GM18519 (cell line): Measurements from ENCODE around the gene CEP112.
"Not testable (repeated sequence)": the region's sequence is repeated elsewhere in the genome, so short reads cannot be mapped to it uniquely, and the experiment has no call there.

Experiments used
- ATAC-seq: cut with Tn5 transposase; IDR thresholded peaks from one replicate; pipeline ENCODE4 v1.9.1; 2021; ENCODE audit warnings: mild to moderate bottlenecking, moderate library complexity; ENCODE audit not compliant: unreplicated experiment, low FRiP score

CEP112 gene

GRCh38 chr17:66165537-66166123 lies 26.3 kb downstream of the CEP112 start:
- no peak for ATAC-seq

GRCh38 chr17:66155055-66155454 lies 36.9 kb downstream of the CEP112 start:
- ATAC-seq, result not testable (repeated sequence)

- ATAC-seq, result no peak
Observed at GRCh38 chr17:66152756-66153155, 39.2 kb downstream of the CEP112 start.

GRCh38 chr17:66150708-66151107 lies 41.2 kb downstream of the CEP112 start:
- no peak for ATAC-seq

- no peak for ATAC-seq
Observed at GRCh38 chr17:66149562-66149961, 42.4 kb downstream of the CEP112 start.

- no peak for ATAC-seq
Observed at GRCh38 chr17:66146394-66146793, 45.5 kb downstream of the CEP112 start.

- no peak for ATAC-seq
Observed at GRCh38 chr17:66143657-66144282, 48.2 kb downstream of the CEP112 start.

GRCh38 chr17:66142428-66142827 lies 49.5 kb downstream of the CEP112 start:
- no peak for ATAC-seq

GRCh38 chr17:66138120-66138519 lies 53.8 kb downstream of the CEP112 start:
- no peak for ATAC-seq

GRCh38 chr17:66135896-66136295 lies 56.0 kb downstream of the CEP112 start:
- no peak for ATAC-seq

GRCh38 chr17:66135219-66135618 lies 56.7 kb downstream of the CEP112 start:
- ATAC-seq, result no peak

- no peak for ATAC-seq
Observed at GRCh38 chr17:66129759-66130158, 62.2 kb downstream of the CEP112 start.

GRCh38 chr17:66126231-66126630 lies 65.7 kb downstream of the CEP112 start:
- no peak for ATAC-seq

GRCh38 chr17:66123163-66123562 lies 68.8 kb downstream of the CEP112 start:
- ATAC-seq, result no peak

GRCh38 chr17:66115246-66115645 lies 76.7 kb downstream of the CEP112 start:
- no peak for ATAC-seq

GRCh38 chr17:66114609-66115008 lies 77.3 kb downstream of the CEP112 start:
- no peak for ATAC-seq

- no peak for ATAC-seq
Observed at GRCh38 chr17:66107731-66108130, 84.2 kb downstream of the CEP112 start.

- no peak for ATAC-seq
Observed at GRCh38 chr17:66098040-66098439, 93.9 kb downstream of the CEP112 start.

GRCh38 chr17:66094727-66095126 lies 97.2 kb downstream of the CEP112 start:
- ATAC-seq, result no peak

GRCh38 chr17:66091445-66092080 lies 100.4 kb downstream of the CEP112 start:
- no peak for ATAC-seq

- ATAC-seq, result no peak
Observed at GRCh38 chr17:66089764-66090163, 102.2 kb downstream of the CEP112 start.

- ATAC-seq, result no peak
Observed at GRCh38 chr17:66088173-66088572, 103.8 kb downstream of the CEP112 start.
